HG02588 (cell line): ENCODE measurements around the gene TTLL12.
A peak's percentile ranks its signal among the peaks of the same experiment; 100 is the strongest.

Source experiments
- ATAC-seq: cut with Tn5 transposase; IDR thresholded peaks from one replicate; pipeline ENCODE4 v1.9.1; 2021; ENCODE audit warnings: mild to moderate bottlenecking, moderate library complexity; ENCODE audit not compliant: unreplicated experiment

TTLL12 gene

GRCh38 chr22:43186272-43187170 is at the start of gene TTLL12:
Gene TTLL12, minus strand, starts transcription at chr22:43187134. Its CDS starts 65 bp downstream, at chr22:43187069.
- peak; percentile 49 for ATAC-seq

GRCh38 chr22:43235445-43236409 is 48.8 kb upstream of the TTLL12 start:
- ATAC-seq: no peak

- no peak for ATAC-seq
Measured at GRCh38 chr22:43234264-43234988, 47.5 kb upstream of the TTLL12 start.

GRCh38 chr22:43233529-43233928 is 46.6 kb upstream of the TTLL12 start:
- no peak for ATAC-seq

GRCh38 chr22:43232445-43232844 is 45.5 kb upstream of the TTLL12 start:
- ATAC-seq: no peak

- ATAC-seq: no peak
Measured at GRCh38 chr22:43231724-43232034, 44.7 kb upstream of the TTLL12 start.

GRCh38 chr22:43230971-43231723 is 44.2 kb upstream of the TTLL12 start:
- ATAC-seq: no peak

GRCh38 chr22:43230571-43230970 is 43.6 kb upstream of the TTLL12 start:
- no peak for ATAC-seq

- ATAC-seq: no peak
Measured at GRCh38 chr22:43228863-43229262, 41.9 kb upstream of the TTLL12 start.

GRCh38 chr22:43228330-43228729 is 41.4 kb upstream of the TTLL12 start:
- ATAC-seq: no peak

GRCh38 chr22:43227239-43227630 is 40.3 kb upstream of the TTLL12 start:
- no peak for ATAC-seq

GRCh38 chr22:43226377-43227238 is 39.7 kb upstream of the TTLL12 start:
- no peak for ATAC-seq

GRCh38 chr22:43225609-43226008 is 38.7 kb upstream of the TTLL12 start:
- ATAC-seq: no peak

GRCh38 chr22:43222987-43223386 is 36.1 kb upstream of the TTLL12 start:
- no peak for ATAC-seq

- ATAC-seq: no peak
Measured at GRCh38 chr22:43222262-43222661, 35.3 kb upstream of the TTLL12 start.

GRCh38 chr22:43220625-43221380 is 33.9 kb upstream of the TTLL12 start:
- no peak for ATAC-seq

- no peak for ATAC-seq
Measured at GRCh38 chr22:43218786-43219185, 31.9 kb upstream of the TTLL12 start.

GRCh38 chr22:43217285-43218030 is 30.5 kb upstream of the TTLL12 start:
- ATAC-seq: no peak
